ENCODE measurements around the gene CCL18.
"Not testable (repeated sequence)": the region's sequence is repeated elsewhere in the genome, so short reads cannot be mapped to it uniquely, and the experiment has no call there.

The CCL18 gene

DNA sequence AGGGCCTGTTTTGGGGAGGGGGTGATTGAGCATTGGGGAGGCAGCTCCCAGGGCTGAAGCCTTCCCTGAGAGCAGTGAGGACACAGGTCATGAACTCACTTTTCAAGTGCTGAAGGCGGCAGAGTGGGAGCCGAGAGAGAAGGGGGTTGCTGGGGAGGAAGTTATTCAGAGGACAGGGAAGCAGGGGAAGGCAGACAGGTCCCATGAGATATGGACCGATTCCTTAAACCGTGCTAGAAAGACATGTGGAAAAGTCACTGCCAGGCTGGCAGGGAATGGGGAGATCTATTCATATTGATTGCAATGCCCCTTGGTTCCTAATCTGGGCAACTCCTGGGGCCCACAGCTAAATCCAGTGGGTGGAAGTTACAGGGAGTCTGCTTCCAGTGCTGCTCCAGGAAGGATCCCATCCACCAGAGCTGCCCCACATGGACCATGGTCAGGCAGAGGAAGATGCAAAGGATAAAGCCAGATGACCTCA lies 40.7 kb downstream of the CCL18 start:
- no peak for DNase-seq

DNA sequence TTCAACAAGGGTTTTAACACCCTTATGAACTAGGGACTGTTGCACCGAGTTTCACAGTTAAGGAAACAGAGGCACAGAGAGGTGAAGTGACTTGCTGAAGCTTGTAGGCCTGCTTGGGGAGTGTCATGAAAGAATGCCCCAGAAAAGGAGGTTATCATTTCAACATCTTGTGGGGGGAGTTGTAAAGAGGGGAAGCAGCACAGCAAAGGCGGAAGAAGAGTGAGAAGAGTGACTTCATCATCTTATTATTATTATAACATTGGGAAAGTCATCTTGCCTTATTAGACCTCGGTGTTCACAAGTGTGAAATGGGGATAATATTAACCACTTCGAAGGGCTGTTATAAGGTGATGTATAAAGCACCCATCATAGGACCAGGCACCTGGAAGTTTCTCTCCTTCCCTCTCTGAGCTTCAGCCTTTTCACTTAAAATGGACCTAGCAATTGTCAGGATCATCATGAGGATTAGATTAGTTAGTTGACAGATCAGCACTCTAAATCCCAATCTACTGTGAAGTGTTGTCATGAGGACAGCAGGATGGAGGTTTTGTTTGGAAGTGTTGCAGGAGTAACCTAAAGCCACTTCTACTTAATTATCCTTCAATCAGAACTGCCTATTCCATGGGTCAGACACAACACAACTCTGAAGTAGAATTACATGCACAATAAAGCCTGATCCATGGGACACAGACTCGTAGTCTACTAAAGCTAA lies 41.9 kb downstream of the CCL18 start:
- DNase-seq: no peak

DNA sequence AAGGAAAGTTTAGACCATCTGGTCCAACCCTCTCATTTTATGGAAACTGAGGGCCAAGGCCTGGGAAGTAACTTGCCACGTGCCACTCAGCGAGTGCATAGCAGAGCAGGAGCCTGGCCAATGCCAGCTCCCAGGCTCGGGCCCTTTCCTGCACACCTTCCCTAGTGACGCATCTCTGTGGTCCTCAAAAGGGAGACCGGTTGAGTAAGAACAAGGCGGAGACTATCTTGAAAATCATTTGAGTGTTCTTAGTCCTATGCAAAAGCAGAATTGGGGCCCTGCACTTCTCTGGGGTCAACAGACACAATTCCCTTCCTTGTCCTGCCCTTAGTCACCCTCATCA lies 42.4 kb downstream of the CCL18 start:
- no peak for DNase-seq

DNA sequence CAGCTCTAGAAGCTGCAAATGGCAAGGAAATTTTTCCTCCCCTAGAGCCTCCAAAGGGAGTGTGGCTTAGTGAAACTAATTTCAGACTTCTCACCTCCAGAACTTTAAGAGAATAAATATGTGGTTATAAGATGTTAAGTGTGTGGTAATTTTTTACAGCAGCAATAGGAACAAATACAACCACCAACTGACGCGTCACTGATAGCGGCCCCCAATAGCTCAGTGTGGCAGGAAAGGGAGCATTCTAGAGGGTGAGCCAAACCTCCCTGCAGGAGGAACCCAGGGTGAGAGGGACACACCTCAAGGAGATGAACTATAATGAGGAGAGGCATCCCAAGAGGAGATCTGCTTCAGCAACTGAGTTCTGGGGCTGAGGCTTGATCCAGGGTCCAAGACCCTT lies 43.6 kb downstream of the CCL18 start:
- no peak for DNase-seq

DNA sequence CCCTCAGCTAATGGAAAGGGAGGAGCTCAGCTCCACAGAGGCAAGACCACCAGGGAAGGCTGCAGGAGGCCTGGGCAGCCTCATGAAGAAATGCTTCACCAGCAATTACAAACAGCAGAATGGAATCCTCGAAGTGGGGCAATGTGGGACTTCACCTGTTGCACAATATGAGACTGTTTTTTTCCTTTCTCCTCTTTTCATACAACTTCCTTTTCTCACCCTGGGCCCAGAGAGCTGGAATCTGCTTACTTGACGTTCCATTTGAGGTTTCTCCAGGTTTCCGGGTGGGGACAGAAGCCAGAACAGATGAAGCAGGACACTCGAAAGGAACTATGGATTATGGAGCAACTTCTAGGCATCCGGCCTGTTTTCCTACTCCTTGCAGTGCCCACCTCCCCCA lies 44.2 kb downstream of the CCL18 start:
- not testable (repeated sequence) for DNase-seq

DNA sequence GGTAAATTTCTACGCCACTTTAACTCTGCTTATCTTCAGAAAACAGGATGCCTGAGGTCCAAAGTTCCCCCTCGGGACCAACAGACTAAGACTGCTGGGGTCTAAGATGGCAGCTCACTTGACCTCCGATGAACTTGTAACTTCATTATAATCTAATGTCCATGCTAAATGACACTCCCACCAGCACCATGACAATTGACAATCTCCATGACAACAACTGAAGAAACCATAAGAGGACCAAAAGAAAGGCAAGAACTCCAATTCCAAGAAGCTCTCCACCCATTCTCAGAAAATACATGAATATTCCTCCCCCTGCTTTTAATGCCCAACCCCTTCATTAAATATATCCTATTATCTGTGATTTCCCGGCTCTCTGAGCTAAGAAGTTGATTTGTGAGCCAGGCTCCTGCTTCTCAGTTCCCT lies 47.0 kb downstream of the CCL18 start:
- no peak for DNase-seq

DNA sequence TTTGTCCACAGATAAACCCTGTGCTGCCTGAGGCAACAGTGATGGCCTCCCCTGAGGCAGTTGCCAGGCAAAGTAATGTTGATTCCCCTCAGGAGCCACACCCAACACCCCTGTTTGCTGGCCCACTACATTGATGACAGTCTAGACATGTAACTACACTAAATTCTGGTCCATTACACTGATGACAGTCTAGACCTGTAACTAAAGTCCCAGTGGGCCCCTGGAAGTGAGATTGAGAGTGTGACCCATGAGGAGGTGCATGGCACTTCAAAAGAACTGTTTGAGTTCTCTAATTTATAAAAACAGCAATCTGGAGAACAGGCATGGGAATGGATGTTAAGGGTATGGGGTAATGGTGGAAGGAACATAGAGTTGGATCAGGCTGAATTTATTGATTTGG lies 48.5 kb downstream of the CCL18 start:
- DNase-seq: no peak

DNA sequence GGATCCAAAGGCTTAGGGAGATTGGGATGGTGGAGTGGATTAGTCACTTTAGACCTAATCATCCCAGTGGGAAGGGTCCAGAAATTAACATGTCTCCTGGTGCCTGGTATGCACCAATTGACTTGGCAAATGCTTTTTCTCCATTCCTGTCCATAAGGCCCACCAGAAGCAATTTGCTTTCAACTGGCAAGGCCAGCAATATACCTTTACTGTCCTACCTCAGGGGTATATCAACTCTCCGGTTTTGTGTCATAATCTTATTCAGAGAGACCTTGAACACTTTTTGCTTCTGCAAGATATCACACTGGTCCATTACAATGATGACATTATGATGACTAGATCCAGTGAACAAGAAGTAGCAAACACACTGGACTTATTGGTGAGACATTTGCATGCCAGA lies 49.1 kb downstream of the CCL18 start:
- DNase-seq: not testable (repeated sequence)

DNA sequence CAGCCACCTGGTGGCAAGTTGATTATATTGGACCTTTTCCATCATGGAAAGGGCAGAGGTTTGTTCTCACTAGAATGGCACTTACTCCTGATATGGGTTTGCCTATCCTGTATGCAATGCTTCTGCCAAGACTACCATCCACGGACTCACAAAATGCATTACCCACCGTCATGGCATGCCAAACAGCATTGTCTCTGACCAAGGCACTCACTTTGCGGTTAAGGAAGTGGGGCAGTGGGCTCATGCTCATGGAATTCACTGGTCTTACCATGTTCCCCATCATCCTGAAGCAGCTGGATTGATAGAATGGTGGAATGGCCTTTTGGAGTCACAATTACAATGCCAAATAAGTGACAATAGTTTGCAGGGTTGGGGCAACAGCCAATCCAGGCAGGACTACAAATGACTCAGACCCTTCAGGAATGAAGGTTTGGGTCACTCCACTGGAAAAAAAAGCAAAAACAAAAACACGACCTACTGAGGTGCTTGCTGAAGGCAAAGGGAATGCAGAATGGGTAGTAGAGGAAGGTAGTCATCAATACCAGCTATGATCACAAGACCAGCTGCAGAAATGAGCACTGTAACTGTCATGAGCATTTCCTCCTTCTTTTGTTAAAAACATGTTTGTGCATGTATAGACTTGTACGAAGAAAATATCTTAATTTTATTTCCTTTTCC lies 51.0 kb downstream of the CCL18 start:
- DNase-seq: not testable (repeated sequence)

DNA sequence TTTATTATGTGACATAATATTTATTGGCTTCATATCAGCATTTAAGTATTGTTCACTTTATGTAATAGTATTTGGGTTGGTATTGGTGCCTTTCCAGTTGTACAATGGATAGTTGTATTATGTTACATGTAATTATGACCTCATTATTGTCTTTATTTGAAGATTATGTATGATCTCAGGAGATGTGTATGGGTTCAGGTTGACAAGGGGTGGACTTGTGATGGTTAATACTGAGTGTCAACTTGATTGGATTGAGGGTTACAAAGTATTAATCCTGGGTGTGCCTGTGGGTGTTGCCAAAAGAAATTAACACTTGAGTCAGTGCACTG lies 51.5 kb downstream of the CCL18 start:
- DNase-seq: not testable (repeated sequence)

DNA sequence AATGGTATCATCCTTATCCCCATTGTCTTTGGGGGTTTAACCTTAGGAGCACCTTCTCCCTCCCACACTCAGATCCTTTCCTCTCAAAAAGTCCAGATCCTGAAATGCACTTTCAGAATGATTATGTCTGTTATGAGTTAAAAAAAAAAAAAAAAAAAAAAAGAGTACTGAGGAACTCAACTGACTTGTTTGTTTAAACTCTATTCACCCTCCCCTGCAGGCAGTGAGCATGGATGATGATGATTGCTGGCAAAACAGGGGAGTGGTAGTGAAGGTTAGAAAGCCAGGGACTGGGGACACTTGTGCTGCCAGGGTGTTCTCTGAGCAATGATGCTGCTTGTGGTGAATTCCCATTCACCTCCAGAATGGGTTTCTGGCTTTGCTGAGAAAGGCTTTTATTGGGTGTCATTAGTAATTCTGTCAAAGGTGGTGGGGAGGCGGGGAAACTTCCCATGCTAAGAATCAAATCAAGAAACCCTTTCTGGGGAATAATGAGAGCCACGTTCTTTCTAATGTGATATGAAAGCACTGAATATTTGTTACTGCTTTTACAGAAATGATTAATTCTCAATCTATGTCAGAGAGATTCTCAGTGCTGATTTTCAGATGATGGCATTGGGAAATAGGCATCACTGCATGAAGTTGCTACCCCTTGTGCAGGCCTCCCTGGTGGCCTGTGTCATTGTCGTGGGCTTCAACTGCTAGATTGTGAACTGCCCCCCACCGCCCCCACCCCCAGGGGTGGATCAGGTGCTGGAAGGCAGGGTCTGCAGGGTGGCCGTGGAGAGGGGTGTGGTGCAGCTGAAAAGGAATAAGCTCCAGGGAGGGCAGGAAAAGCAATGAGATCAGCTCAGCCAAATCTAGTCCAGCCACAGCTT lies 53.7 kb downstream of the CCL18 start:
- DNase-seq: no peak

DNA sequence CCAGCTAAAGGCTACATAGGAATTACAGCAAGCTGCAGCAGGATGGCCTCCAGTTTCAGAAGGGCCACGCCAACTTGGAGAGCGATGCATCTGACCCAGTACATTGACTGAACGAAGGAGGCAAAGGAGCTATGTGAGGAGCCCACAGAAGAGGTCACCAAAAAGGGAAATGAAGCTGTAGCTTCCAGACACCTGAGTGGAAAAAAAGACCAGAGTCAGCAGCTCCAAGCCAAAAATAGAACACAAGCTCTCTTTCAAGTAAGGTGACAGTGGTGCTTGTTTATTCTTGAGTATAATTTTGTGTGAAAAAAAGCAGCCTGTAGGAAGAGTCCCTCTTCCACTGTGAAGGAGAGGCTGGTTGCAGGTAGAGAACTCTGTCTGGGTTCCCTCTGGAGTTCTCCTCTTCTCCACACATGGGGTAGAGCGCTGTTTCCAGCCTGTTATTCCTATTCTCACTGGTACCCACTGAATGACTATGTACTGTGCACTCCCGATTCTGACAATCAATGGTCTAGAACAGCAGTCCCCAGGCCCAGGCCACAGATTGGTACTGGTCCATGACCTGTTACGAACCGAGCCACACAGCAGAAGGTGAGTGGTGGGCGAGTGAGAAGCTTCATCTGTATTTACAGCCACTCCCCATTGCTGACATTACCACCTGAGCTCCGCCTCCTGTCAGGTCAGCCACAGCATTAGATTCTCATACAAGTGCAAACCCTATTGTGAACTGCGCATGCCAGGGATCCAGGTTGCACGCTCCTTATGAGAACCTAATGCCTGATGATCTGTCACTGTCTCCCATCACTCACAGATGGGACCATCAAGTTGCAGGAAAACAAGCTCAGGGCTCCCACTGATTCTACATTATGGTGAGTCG lies 54.6 kb downstream of the CCL18 start:
- no peak for DNase-seq

DNA sequence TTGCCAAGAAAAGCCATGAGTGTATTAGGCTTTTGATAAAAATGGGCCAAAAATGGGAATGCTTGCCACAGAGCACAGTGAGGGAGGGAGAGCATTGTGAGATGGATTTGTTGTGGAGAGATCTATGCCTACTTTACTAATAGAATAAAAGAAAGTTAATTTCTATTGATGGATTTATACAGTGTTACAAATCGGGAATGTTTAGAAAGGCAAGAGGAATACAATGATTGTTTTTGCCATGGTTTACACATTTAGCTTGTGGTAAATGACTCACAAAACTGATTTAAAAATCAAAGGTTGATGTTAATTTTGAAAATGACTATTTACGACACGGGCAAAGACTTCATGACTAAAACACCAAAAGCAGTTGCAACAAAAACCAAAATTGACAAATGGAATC lies 56.1 kb downstream of the CCL18 start:
- DNase-seq: no peak

DNA sequence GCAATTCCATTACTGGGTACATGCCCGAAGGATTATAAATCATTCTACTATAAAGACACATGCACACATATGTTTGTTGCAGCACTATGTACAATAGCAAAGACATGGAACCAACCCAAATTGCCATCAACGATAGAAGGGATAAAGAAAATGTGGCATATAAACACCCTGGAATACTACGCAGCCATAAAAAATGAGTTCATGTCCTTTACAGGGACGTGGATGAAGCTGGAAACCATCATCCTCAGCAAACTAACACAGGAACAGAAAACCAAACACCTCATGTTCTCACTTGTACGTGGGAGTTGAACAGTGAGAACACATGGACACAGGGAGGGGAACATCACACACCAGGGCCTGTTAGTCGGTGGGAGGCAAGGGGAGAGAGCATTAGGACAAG lies 57.0 kb downstream of the CCL18 start:
- not testable (repeated sequence) for DNase-seq

Data from activated naive CD4-positive, alpha-beta T cell (primary cell).